Right lobe of liver (tissue), 6 donors: Measurements from ENCODE around the gene CD22. TPM values are rescaled to one million over a fixed set of nuclear protein-coding genes. Genes with fewer than 3 reads are reported as not detected.
"Not testable (repeated sequence)": the region's sequence is repeated elsewhere in the genome, so short reads cannot be mapped to it uniquely, and the experiment has no call there.

Source experiments
- ATAC-seq, 4 donors: fragments of 200-7000 bp; cut with Tn5 transposase; one replicate each; pipeline ENCODE4 v1.9.1; 2020; ENCODE audit warnings: mild to moderate bottlenecking in 4 of 4, moderate library complexity in 4 of 4
- DNase-seq, 3 donors: peaks; one replicate each; pipeline ENCODE4 v3.0.0-alpha.2; 2020
- H3K27ac ChIP-seq, 3 donors: fragments of 200-600 bp; one replicate each; pipeline ENCODE4 v1.8.0; 2022
- H3K27me3 ChIP-seq, 2 donors: fragments of 200-600 bp; one replicate each; pipeline ENCODE4 v1.8.0; 2022
- H3K36me3 ChIP-seq, 4 donors: fragments of 200-600 bp; sonication (generic) in 1 of 4; one replicate each; pipeline versions ENCODE4 v1.5.1 to v1.8.0; 2017 to 2022; ENCODE audit warnings: control low read depth in 1 of 4
- H3K4me1 ChIP-seq, 4 donors: fragments of 200-600 bp; sonication (generic) in 1 of 4; one replicate each; pipeline versions ENCODE4 v1.5.1 to v1.8.0; 2017 to 2022; ENCODE audit warnings: control low read depth in 1 of 4
- H3K4me3 ChIP-seq, 3 donors: fragments of 200-600 bp; one replicate each; pipeline ENCODE4 v1.8.0; 2022
- H3K9me3 ChIP-seq, 4 donors: fragments of 200-600 bp; sonication (generic) in 1 of 4; one replicate each; pipeline versions ENCODE4 v1.5.1 to v1.8.0; 2017 to 2022; ENCODE audit warnings: control low read depth in 1 of 4
- CTCF ChIP-seq, 4 donors: fragments of 200-600 bp in 3 of 4; fragments of 450-650 bp in 1 of 4; IDR thresholded peaks; one replicate each; pipeline versions ENCODE4 v1.5.1 to v1.8.0; 2016 to 2022; ENCODE audit warnings: antibody characterized with exemption in 4 of 4, mild to moderate bottlenecking in 2 of 4
- POLR2A ChIP-seq: fragments of 450-650 bp; IDR thresholded peaks from one replicate; pipeline ENCODE4 v1.6.1; 2017; ENCODE audit warnings: antibody characterized with exemption, mild to moderate bottlenecking
- whole genome bisulfite sequencing: methylation state at CpG from one replicate; pipeline ENCODE4 v1.1.6; 2018; ENCODE audit warnings: low coverage, low lambda C conversion rate; ENCODE audit not compliant: insufficient coverage; ENCODE audit errors: missing lambda C conversion rate; 5-methylcytosine and 5-hydroxymethylcytosine counted together
- intact Hi-C, 2 donors: fragments of 100-400 bp; cut with DNase I; formaldehyde crosslinking; loops; one replicate each; pipeline versions ENCODE4 v1.11.2 to v1.14.1; 2022
- total RNA-seq, 6 experiments: library from RNA; depleted of rRNA in 2 of 6; stranded (reverse); fragments of >200 nt in 2 of 6; fragmentation: NEBNext Ultra II Directional in 3 of 6; extraction: Animal tissue kit (Norgen Biotek cat#: 25700) in 3 of 6; gene quantifications; one replicate each; pipeline versions ENCODE4 v1.1.0 to v1.2.4, GENCODE V29; 2016 to 2023
- donor health status: DM: no; HTN: yes; CAD: no.
- donor health status: DM: no; HTN: no; CAD: no.
- donor health status: DM: no; HTN: no; CAD: no.
- donor health status: DM: no; HTN: yes; CAD: no.
- donor health status: DM: no; HTN: yes; CAD: no.

CD22 gene
- total RNA-seq, 6 experiments from 2014 or later: 0.39 to 1.3 (median 0.96) TPM

- WGBS: 7% methylated on average over 1 of the region's 1 CpG
- Histone ChIP-seq H3K9me3 (no peaks in the 10 kb centered on the region), H3K4me1 (no peaks in the 10 kb centered on the region), H3K36me3 (no peaks in the 10 kb centered on the region), H3K4me3 (no peak overlapping the region), H3K27ac (no peak overlapping the region), H3K27me3 (no peaks in the 10 kb centered on the region)
- intact Hi-C loops: no loop called here
- ATAC-seq: no peak
- no peak for TF ChIP-seq CTCF (IDR thresholded peaks at IDR 0.05)
- no peak for TF ChIP-seq POLR2A
- no peak for DNase-seq
Measured at GRCh38 chr19:35368378-35368777, 39.4 kb downstream of the CD22 start.

GRCh38 chr19:35369522-35369921 is 40.5 kb downstream of the CD22 start:
- DNase-seq: no peak
- TF ChIP-seq CTCF (IDR thresholded peaks at IDR 0.05) (no peak), POLR2A (no peak)
- H3K27me3 ChIP-seq: no peaks in the 10 kb centered on the region
- no peak for ATAC-seq
- H3K9me3 ChIP-seq: no peaks in the 10 kb centered on the region
- no peak overlapping the region for H3K4me3 ChIP-seq
- intact Hi-C loops: no loop called here
- no peaks in the 10 kb centered on the region for H3K36me3 ChIP-seq
- no peaks in the 10 kb centered on the region for H3K4me1 ChIP-seq
- H3K27ac ChIP-seq: no peak overlapping the region

GRCh38 chr19:35370722-35371121 is 41.7 kb downstream of the CD22 start, which contains the start of gene GPR42:
Gene GPR42 (plus strand): TSS chr19:35371068. CDS start chr19:35371360, 292 bp downstream.
- H3K27me3 ChIP-seq: no peaks in the 10 kb centered on the region
- no peak for DNase-seq
- H3K4me1 ChIP-seq: no peaks in the 10 kb centered on the region
- H3K9me3 ChIP-seq: no peaks in the 10 kb centered on the region
- no peak within 1 kb of the TSS for H3K4me3 ChIP-seq
- no peak within 1 kb of the TSS for H3K27ac ChIP-seq
- no peaks in the 10 kb centered on the region for H3K36me3 ChIP-seq
- intact Hi-C loops: no loop called here
- TF ChIP-seq POLR2A (no peak), CTCF (IDR thresholded peaks at IDR 0.05) (no peak)
- 75% methylated on average over 2 of the region's 8 CpGs for WGBS
- no peak for ATAC-seq

GRCh38 chr19:35373492-35373891 is 44.5 kb downstream of the CD22 start:
- intact Hi-C loops: no loop called here
- DNase-seq (no peak), ATAC-seq (no peak)
- TF ChIP-seq POLR2A (no peak), CTCF (IDR thresholded peaks at IDR 0.05) (no peak)
- Histone ChIP-seq H3K4me3 (no peak overlapping the region), H3K27me3 (no peaks in the 10 kb centered on the region), H3K27ac (no peak overlapping the region), H3K36me3 (no peaks in the 10 kb centered on the region), H3K9me3 (no peaks in the 10 kb centered on the region), H3K4me1 (no peaks in the 10 kb centered on the region)
- WGBS: 79% methylated on average over 6 of the region's 7 CpGs

- H3K27ac ChIP-seq, intact Hi-C loops, H3K4me3 ChIP-seq, ATAC-seq, DNase-seq, H3K4me1 ChIP-seq, H3K27me3 ChIP-seq, H3K9me3 ChIP-seq, H3K36me3 ChIP-seq: not testable (repeated sequence)
Measured at GRCh38 chr19:35374031-35374430, 45.0 kb downstream of the CD22 start.
